Measurements from ENCODE around the gene NFIC. TPM values are rescaled to one million over a fixed set of nuclear protein-coding genes. Genes with fewer than 3 reads are reported as not detected.

NFIC gene
- polyA plus RNA-seq, 4 donors = 4.5 to 37.9 (median 8.2) TPM

Other genes with a start within 250 kb of the NFIC start
- gene GNA15, start 230.6 kb upstream of the NFIC start, polyA plus RNA-seq = 1 to 10 TPM in 3 of 4 donors, under 1 TPM in 1; 0.67 to 2.1 (median 1.7) TPM
- 1 to 10 TPM in 2 of 4 donors, under 1 TPM in 1, not detected in 1; 0.46 to 5.1 (median 2.4) TPM for gene S1PR4, start 187.8 kb upstream of the NFIC start, polyA plus RNA-seq
- 100 to 1,000 TPM in 2 of 4 donors, 10 to 100 TPM in 2; 37.9 to 217 (median 112) TPM for gene NCLN, start 180.7 kb upstream of the NFIC start, polyA plus RNA-seq
- under 1 TPM in 3 of 4 donors, not detected in 1; 0.53 to 0.70 (median 0.54) TPM for gene CELF5, start 141.9 kb upstream of the NFIC start, polyA plus RNA-seq
- 1,000 to 10,000 TPM in 2 of 4 donors, 100 to 1,000 TPM in 2; 270 to 1,947 (median 1,286) TPM for gene SMIM24, start 113.9 kb downstream of the NFIC start, polyA plus RNA-seq
- under 1 TPM in 2 of 4 donors, not detected in 2; 0.49 to 0.63 TPM for gene SMIM44, start 116.9 kb downstream of the NFIC start, polyA plus RNA-seq
- 10 to 100 TPM in 2 of 4 donors, 1 to 10 TPM in 2; 5.4 to 18.4 (median 8.4) TPM for gene DOHH, start 134.1 kb downstream of the NFIC start, polyA plus RNA-seq
- 10 to 100 TPM; 29.5 to 39.0 (median 32.6) TPM for gene FZR1, start 139.7 kb downstream of the NFIC start, polyA plus RNA-seq
- 1 to 10 TPM in 2 of 4 donors, under 1 TPM in 1, not detected in 1; 0.73 to 3.3 (median 1.3) TPM for gene TEKTIP1, start 172.6 kb downstream of the NFIC start, polyA plus RNA-seq
- 10 to 100 TPM; 10.3 to 52.4 (median 22.0) TPM for gene MFSD12, start 191.0 kb downstream of the NFIC start, polyA plus RNA-seq
- 10 to 100 TPM; 66.3 to 82.1 (median 72.5) TPM for gene HMG20B, start 206.4 kb downstream of the NFIC start, polyA plus RNA-seq
- 1 to 10 TPM in 1 of 4 donors, under 1 TPM in 2, not detected in 1; 0.54 to 1.1 (median 0.62) TPM for gene GIPC3, start 218.9 kb downstream of the NFIC start, polyA plus RNA-seq
- 1 to 10 TPM in 2 of 4 donors, not detected in 2; 1.2 to 2.1 TPM for gene TBXA2R, start 240.3 kb downstream of the NFIC start, polyA plus RNA-seq